ENCODE measurements around the gene FSTL4. TPM values are rescaled to one million over a fixed set of nuclear protein-coding genes. Genes with fewer than 3 reads are reported as not detected.

The FSTL4 gene
- total and polyA plus RNA-seq, 2 of the 4 experiments (the other 2 are of a cell fraction), result 0.18 TPM; not detected in 1

- WGBS, 2 experiments (ENCODE audit: extremely low coverage in 2 of 2, insufficient read length in 1 of 2), result no CpG with 5 or more reads among the region's 9 CpGs
These were observed 132.0 kb downstream of the FSTL4 start for GRCh38 chr5:133480366-133480765.

More at GRCh38 chr5:133480366-133480765, 132.0 kb downstream of the FSTL4 start:
- no peak overlapping the region for H2AK9ac ChIP-seq (replicated peaks; ENCODE audit: low read depth, low read length, poor library complexity)
- H3K27ac ChIP-seq (ENCODE audit: insufficient read depth, low read length), result no peak overlapping the region
- intact Hi-C loops (cut with micrococcal nuclease) (no loop called here), dilution Hi-C loops (cut with HindIII; ENCODE audit: low sequenced_read_pairs, unreplicated experiment) (no loop called here), in situ Hi-C loops (cut with MboI; ENCODE audit: low sequenced_read_pairs) (no loop called here)
- ChIA-PET CTCF (no interaction called here), POLR2A (ENCODE audit: unreplicated experiment) (no interaction called here)
- DNase-seq (no peak), ATAC-seq (ENCODE audit: low read depth) (no peak)
- H4K5ac ChIP-seq (ENCODE audit: low read depth, low read length), result no peak overlapping the region
- H3K4me3 ChIP-seq (ENCODE audit: insufficient read depth, low read depth, low read length), result no peak overlapping the region
- H2BK120ac ChIP-seq (ENCODE audit: low read depth, low read length), result no peak overlapping the region
- no peaks in the 10 kb centered on the region for H3K9me1 ChIP-seq (ENCODE audit: insufficient read depth, low read length)
- no peak overlapping the region for H3K23ac ChIP-seq (ENCODE audit: low read depth, low read length)
- H2BK5ac ChIP-seq (ENCODE audit: low read depth, low read length, poor library complexity, severe bottlenecking), result no peak overlapping the region
- no peak overlapping the region for H2BK20ac ChIP-seq (ENCODE audit: low read depth, low read length)
- no peak overlapping the region for H3K4ac ChIP-seq (ENCODE audit: low read depth, low read length)
- H3K9ac ChIP-seq (ENCODE audit: low read depth, low read length), result no peak overlapping the region
- H2BK15ac ChIP-seq (ENCODE audit: low read depth, low read length), result no peak overlapping the region
- BruUV-seq (replicated peaks), result no TSS peak
- no peak overlapping the region for H4K8ac ChIP-seq (ENCODE audit: low read depth in 2 of 2, low read length in 2 of 2)
- H3K4me2 ChIP-seq (ENCODE audit: low read depth, low read length), result no peak overlapping the region
- H3K9me3 ChIP-seq (ENCODE audit: control insufficient read depth, insufficient read depth, low read length), result no peaks in the 10 kb centered on the region
- H2AFZ ChIP-seq (replicated peaks; ENCODE audit: low read length, poor library complexity), result no peak overlapping the region
- no peaks in the 10 kb centered on the region for H3K36me3 ChIP-seq (ENCODE audit: control insufficient read depth, insufficient read depth, low read length)
- no peak overlapping the region for H4K91ac ChIP-seq (ENCODE audit: insufficient read depth, low read depth, low read length)
- H3K14ac ChIP-seq (replicated peaks; ENCODE audit: low read depth, low read length), result no peak overlapping the region
- H4K20me1 ChIP-seq (ENCODE audit: insufficient read depth, low read length), result no peaks in the 10 kb centered on the region
- H2AK5ac ChIP-seq (ENCODE audit: low read depth, low read length), result no peak overlapping the region
- peaks cover 9% of the 10 kb centered on the region for H3K27me3 ChIP-seq (ENCODE audit: control insufficient read depth, insufficient read depth, low read length)
- TF ChIP-seq SMC3 (IDR thresholded peaks at IDR 0.05; ENCODE audit: low read depth, low read length) (no peak), NFE2L2 (IDR thresholded peaks at IDR 0.05; ENCODE audit: low read depth, low read length) (no peak), USF2 (IDR thresholded peaks at IDR 0.05; ENCODE audit: low read depth, low read length) (no peak), CEBPB (IDR thresholded peaks at IDR 0.05; ENCODE audit: low read depth, low read length) (no peak), RCOR1 (IDR thresholded peaks at IDR 0.05; ENCODE audit: insufficient replicate concordance, low read length) (no peak), CTCF (conservative IDR thresholded peaks at IDR 0.05; ENCODE audit: low read depth, low read length) (no peak), CHD1 (IDR thresholded peaks at IDR 0.05; ENCODE audit: low read depth, low read length) (no peak), POLR2A (IDR thresholded peaks at IDR 0.05; ENCODE audit: low read depth, low read length) (no peak), FOS (IDR thresholded peaks at IDR 0.05; ENCODE audit: low read depth, low read length) (no peak), ELK1 (IDR thresholded peaks at IDR 0.05; ENCODE audit: borderline replicate concordance, low read depth, low read length) (no peak), MXI1 (IDR thresholded peaks at IDR 0.05; ENCODE audit: borderline replicate concordance, low read depth, low read length) (no peak), MAFK (IDR thresholded peaks at IDR 0.05; ENCODE audit: low read depth, low read length) (no peak), RAD21 (IDR thresholded peaks at IDR 0.05; ENCODE audit: low read length) (no peak), RFX5 (IDR thresholded peaks at IDR 0.05; ENCODE audit: low read depth, low read length) (no peak), MAZ (IDR thresholded peaks at IDR 0.05; ENCODE audit: borderline replicate concordance, low read depth, low read length) (no peak), BHLHE40 (IDR thresholded peaks at IDR 0.05; ENCODE audit: low read depth, low read length) (no peak)
- H3K4me1 ChIP-seq (ENCODE audit: control insufficient read depth, insufficient read depth, low read length), result no peaks in the 10 kb centered on the region
- H3K79me1 ChIP-seq (ENCODE audit: low read depth in 1 of 2, low read length in 2 of 2), result no peaks in the 10 kb centered on the region
- no peak overlapping the region for H3K56ac ChIP-seq (ENCODE audit: extremely low read depth, insufficient read depth, low read length)
- no peak overlapping the region for H3K18ac ChIP-seq (ENCODE audit: low read depth, low read length)

Measured in IMR-90 (cell line).